K562 (cell line): Measurements from ENCODE around the gene TTC28. TPM values are rescaled to one million over a fixed set of nuclear protein-coding genes. Genes with fewer than 3 reads are reported as not detected.

ENCODE experiments used
- ATAC-seq: fragments of 200-7000 bp; cut with Tn5 transposase; 3 replicates; pipeline ENCODE4 v1.9.1; 2020; ENCODE audit warnings: moderate library complexity
- BruUV-seq: library from RNA; stranded (reverse); fragments of 400-500 nt; replicated peaks from 2 replicates; lab custom pipeline; 2021; lab: Mats Ljungman, UMichigan
- CTCF ChIA-PET: fragments of 300-600 bp; formaldehyde crosslinking; extraction: SDS; loops from one replicate; lab custom pipeline; 2021; ENCODE audit warnings: low intra/inter-chr PET ratio; lab: Yijun Ruan, JAX
- POLR2A ChIA-PET: fragments of 300-600, 350-650 bp; sonication (Branson Sonifier 250); formaldehyde crosslinking; extraction: SDS; loops from one replicate; lab custom pipeline; 2021; ENCODE audit warnings: antibody characterized with exemption, inconsistent platforms; lab: Yijun Ruan, JAX
- DNase-seq, 4 experiments: peaks; one replicate each; pipeline versions ENCODE4 v3.0.0 to v3.0.0-alpha.2; 2011 to 2018; ENCODE audit warnings: low spot score in 3 of 4, mixed read lengths in 3 of 4; ENCODE audit errors: extremely low read depth in 1 of 4
- FAIRE-seq: peaks from 2 replicates; lab custom pipeline; 2011; peaks lifted over from hg19 to GRCh38; lab: Jason Lieb, UNC
- H2AFZ ChIP-seq: 2 replicates; pipeline ENCODE4 v1.6.0; 2011; ENCODE audit warnings: low read depth, low read length, control low read depth, inconsistent platforms
- H3K27ac ChIP-seq: fragments of 200-600 bp; 3 replicates; pipeline ENCODE4 v1.8.0; 2011; ENCODE audit warnings: low read depth, mild to moderate bottlenecking, control low read depth, inconsistent platforms, low read length, moderate library complexity, mixed read lengths; ENCODE audit errors: extremely low read depth
- H3K27me3 ChIP-seq, 2 experiments: fragments of 300-600 bp in 1 of 2; 2 replicates in 1 of 2; 3 replicates in 1 of 2; pipeline versions ENCODE4 v1.6.0 to v1.8.0; 2011; ENCODE audit warnings: inconsistent platforms in 2 of 2, low read length in 2 of 2, mild to moderate bottlenecking in 1 of 2, mixed read lengths in 1 of 2, moderate library complexity in 1 of 2; ENCODE audit not compliant: control insufficient read depth in 2 of 2, insufficient read depth in 2 of 2
- H3K36me3 ChIP-seq: fragments of 300-600 bp; 3 replicates; pipeline ENCODE4 v1.8.0; 2011; ENCODE audit warnings: mild to moderate bottlenecking, low read length, inconsistent platforms; ENCODE audit not compliant: control insufficient read depth, insufficient read depth
- H3K4me1 ChIP-seq, 2 experiments: fragments of 200-600 bp in 1 of 2; replicated peaks in 1 of 2; 2 replicates in 1 of 2; 3 replicates in 1 of 2; pipeline versions ENCODE4 v1.5.1 to v1.8.0; 2011; ENCODE audit warnings: inconsistent platforms in 2 of 2, low read length in 2 of 2, mild to moderate bottlenecking in 1 of 2, mixed read lengths in 1 of 2, moderate library complexity in 1 of 2; ENCODE audit not compliant: control insufficient read depth in 2 of 2, insufficient read depth in 2 of 2
- H3K4me2 ChIP-seq: 2 replicates; pipeline ENCODE4 v1.6.1; 2011; ENCODE audit warnings: low read length, control low read depth, inconsistent platforms, mixed read lengths; ENCODE audit not compliant: insufficient read depth
- H3K4me3 ChIP-seq: fragments of 200-600 bp; sonication (generic), shearing (Covaris generic); 2 replicates; pipeline ENCODE4 v1.5.1; 2016; ENCODE audit warnings: control low read depth, inconsistent platforms
- H3K79me2 ChIP-seq: fragments of 200-600 bp; 3 replicates; pipeline ENCODE4 v1.8.0; 2011; ENCODE audit warnings: low read length, inconsistent platforms; ENCODE audit not compliant: control insufficient read depth, insufficient read depth
- H3K9ac ChIP-seq, 2 experiments: 2 replicates each; pipeline versions ENCODE4 v1.6.0 to v1.6.1; 2011; ENCODE audit warnings: low read depth in 2 of 2, low read length in 2 of 2, control low read depth in 1 of 2, inconsistent platforms in 1 of 2, mild to moderate bottlenecking in 1 of 2, mixed read lengths in 1 of 2; ENCODE audit not compliant: insufficient read depth in 1 of 2
- H3K9me1 ChIP-seq: one replicate; pipeline ENCODE4 v1.6.0; 2011; ENCODE audit warnings: inconsistent platforms, mild to moderate bottlenecking, low read length, moderate library complexity; ENCODE audit not compliant: control insufficient read depth, insufficient read depth
- H3K9me3 ChIP-seq: replicated peaks from 2 replicates; pipeline ENCODE4 v1.5.1; 2011; ENCODE audit warnings: low read depth, low read length, inconsistent platforms; ENCODE audit not compliant: control insufficient read depth, insufficient read depth
- H4K20me1 ChIP-seq: replicated peaks from 2 replicates; pipeline ENCODE4 v1.6.1; 2011; ENCODE audit warnings: low read length, inconsistent platforms, mixed read lengths; ENCODE audit not compliant: control insufficient read depth, insufficient read depth
- TCF7 ChIP-seq: sonication (generic); IDR thresholded peaks from 2 replicates; pipeline ENCODE4 v1.6.1; 2016; ENCODE audit warnings: antibody characterized with exemption, borderline replicate concordance
- WGBS: fragments of 100-300 bp; shearing (Covaris generic); methylation state at CpG from one replicate; pipeline ENCODE4 v1.1.6; 2016; ENCODE audit warnings: low coverage, mixed read lengths; ENCODE audit not compliant: insufficient coverage; ENCODE audit errors: missing lambda C conversion rate; 5-methylcytosine and 5-hydroxymethylcytosine counted together
- in situ Hi-C: fragments of 300-500 bp; cut with MboI; formaldehyde crosslinking; loops from 4 replicates; pipeline ENCODE4 v1.15.0; 2018; ENCODE audit warnings: inconsistent platforms, mixed read lengths
- intact Hi-C: fragments of 100-400 bp; cut with micrococcal nuclease; formaldehyde crosslinking; loops from 2 replicates; pipeline ENCODE4 v1.14.2; 2022
- polyA plus RNA-seq, 8 experiments: library from polyadenylated mRNA; depleted of rRNA in 4 of 8; stranded (reverse) in 5 of 8; unstranded in 3 of 8; fragments of >200 nt; fragmentation: Nextera tagmentation in 2 of 8; fragmentation: Illumina TruSeq in 1 of 8; extraction: Ambion mirVana in 2 of 8; extraction: Trizol in 1 of 8; gene quantifications; 2 replicates each; pipeline versions ENCODE4 v1.2.1 to v1.2.3, GENCODE V29; 2011 to 2014; ENCODE audit warnings: inconsistent platforms in 1 of 8, missing spikeins in 1 of 8
- total RNA-seq, 7 experiments: library from RNA; depleted of rRNA in 6 of 7; stranded (reverse); fragments of >200 nt in 6 of 7; fragmentation: Illumina TruSeq in 2 of 7; extraction: Trizol in 2 of 7; gene quantifications; 2 replicates each; pipeline versions ENCODE4 v1.2.1 to v1.2.3, GENCODE V29; 2011 to 2021; ENCODE audit warnings: low replicate concordance in 1 of 7
- TF ChIP-seq, protein P1 (sequence below): sonication (generic); IDR thresholded peaks from 2 replicates; pipeline ENCODE4 v1.6.1; 2016
- TF ChIP-seq, protein P2 (sequence below): fragments of 450-650 bp; IDR thresholded peaks from 2 replicates; pipeline ENCODE4 v1.6.1; 2018; ENCODE audit not compliant: partially characterized antibody

The TTC28 gene
- total and polyA plus RNA-seq, 9 of the 15 experiments (the other 6 are each of a cell fraction or from before 2014, with no cell fraction given): 0.22 to 10.7 (median 3.1) TPM

GRCh38 chr22:28369854-28370253 lies 309.8 kb downstream of the TTC28 start:
- no peaks in the 10 kb centered on the region for H4K20me1 ChIP-seq
- POLR2A ChIA-PET: interaction anchor here (0.6 to 1.3 kb wide), 3 partner anchors 9 to 18 kb away, joined by 3 to 4 read pairs (median 3); no protein-coding TSS in a partner anchor
- 0% methylated on average over 2 of the region's 2 CpGs for WGBS
- TF ChIP-seq, protein P1, sequence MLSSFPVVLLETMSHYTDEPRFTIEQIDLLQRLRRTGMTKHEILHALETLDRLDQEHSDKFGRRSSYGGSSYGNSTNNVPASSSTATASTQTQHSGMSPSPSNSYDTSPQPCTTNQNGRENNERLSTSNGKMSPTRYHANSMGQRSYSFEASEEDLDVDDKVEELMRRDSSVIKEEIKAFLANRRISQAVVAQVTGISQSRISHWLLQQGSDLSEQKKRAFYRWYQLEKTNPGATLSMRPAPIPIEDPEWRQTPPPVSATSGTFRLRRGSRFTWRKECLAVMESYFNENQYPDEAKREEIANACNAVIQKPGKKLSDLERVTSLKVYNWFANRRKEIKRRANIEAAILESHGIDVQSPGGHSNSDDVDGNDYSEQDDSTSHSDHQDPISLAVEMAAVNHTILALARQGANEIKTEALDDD: peak; percentile 17; the same call in 1 of the 2 replicates
- TF ChIP-seq, protein P2, sequence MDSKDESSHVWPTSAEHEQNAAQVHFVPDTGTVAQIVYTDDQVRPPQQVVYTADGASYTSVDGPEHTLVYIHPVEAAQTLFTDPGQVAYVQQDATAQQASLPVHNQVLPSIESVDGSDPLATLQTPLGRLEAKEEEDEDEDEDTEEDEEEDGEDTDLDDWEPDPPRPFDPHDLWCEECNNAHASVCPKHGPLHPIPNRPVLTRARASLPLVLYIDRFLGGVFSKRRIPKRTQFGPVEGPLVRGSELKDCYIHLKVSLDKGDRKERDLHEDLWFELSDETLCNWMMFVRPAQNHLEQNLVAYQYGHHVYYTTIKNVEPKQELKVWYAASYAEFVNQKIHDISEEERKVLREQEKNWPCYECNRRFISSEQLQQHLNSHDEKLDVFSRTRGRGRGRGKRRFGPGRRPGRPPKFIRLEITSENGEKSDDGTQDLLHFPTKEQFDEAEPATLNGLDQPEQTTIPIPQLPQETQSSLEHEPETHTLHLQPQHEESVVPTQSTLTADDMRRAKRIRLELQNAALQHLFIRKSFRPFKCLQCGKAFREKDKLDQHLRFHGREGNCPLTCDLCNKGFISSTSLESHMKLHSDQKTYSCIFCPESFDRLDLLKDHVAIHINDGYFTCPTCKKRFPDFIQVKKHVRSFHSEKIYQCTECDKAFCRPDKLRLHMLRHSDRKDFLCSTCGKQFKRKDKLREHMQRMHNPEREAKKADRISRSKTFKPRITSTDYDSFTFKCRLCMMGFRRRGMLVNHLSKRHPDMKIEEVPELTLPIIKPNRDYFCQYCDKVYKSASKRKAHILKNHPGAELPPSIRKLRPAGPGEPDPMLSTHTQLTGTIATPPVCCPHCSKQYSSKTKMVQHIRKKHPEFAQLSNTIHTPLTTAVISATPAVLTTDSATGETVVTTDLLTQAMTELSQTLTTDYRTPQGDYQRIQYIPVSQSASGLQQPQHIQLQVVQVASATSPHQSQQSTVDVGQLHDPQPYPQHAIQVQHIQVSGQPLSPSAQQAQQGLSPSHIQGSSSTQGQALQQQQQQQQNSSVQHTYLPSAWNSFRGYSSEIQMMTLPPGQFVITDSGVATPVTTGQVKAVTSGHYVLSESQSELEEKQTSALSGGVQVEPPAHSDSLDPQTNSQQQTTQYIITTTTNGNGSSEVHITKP: peak; percentile 50
- no peak for TF ChIP-seq TCF7
- TF ChIP-seq, all 486 proteins: peak for 2
- no peak overlapping the region for H3K4me3 ChIP-seq
- intact Hi-C loops: no loop called here
- DNase-seq (peak; percentile 10 to 64 (median 35)), ATAC-seq (peak; percentile 93), FAIRE-seq (peak; percentile 51)
- H3K36me3 ChIP-seq: no peaks in the 10 kb centered on the region
- no peak overlapping the region for H3K9ac ChIP-seq
- peak overlapping the region; percentile 39 for H3K4me2 ChIP-seq
- peak overlapping the region; percentile 24; the same call in 1 of the 3 replicates for H3K27ac ChIP-seq
- no TSS peak for BruUV-seq
- CTCF ChIA-PET: no interaction called here
- no peaks in the 10 kb centered on the region for H3K9me3 ChIP-seq
- in situ Hi-C loops: no loop called here
- no peak overlapping the region; the same call in 1 of the 2 replicates for H2AFZ ChIP-seq
- H3K27me3 ChIP-seq: no peaks in the 10 kb centered on the region
- no peaks in the 10 kb centered on the region for H3K79me2 ChIP-seq
- H3K4me1 ChIP-seq: peaks cover 0 to 4% of the 10 kb centered on the region in 2 experiments; a peak in 2 of 5 replicates
- H3K9me1 ChIP-seq: no peaks in the 10 kb centered on the region
